Neural progenitor cell (in vitro differentiated cells): Measurements from ENCODE around the gene AATK.

ENCODE experiments used
- CTCF ChIP-seq: fragments of 200-600 bp; sonication (generic); IDR thresholded peaks from 2 replicates; pipeline ENCODE4 v1.5.1; 2017; ENCODE audit warnings: antibody characterized with exemption, mild to moderate bottlenecking
- EZH2 ChIP-seq: fragments of 200-600 bp; sonication (generic); IDR thresholded peaks from 2 replicates; pipeline ENCODE4 v1.6.1; 2017; ENCODE audit warnings: antibody characterized with exemption, mild to moderate bottlenecking, moderate library complexity

- TF ChIP-seq CTCF (no peak), EZH2 (no peak)
These were observed 55.5 kb downstream of the AATK start for GRCh38 chr17:81110488-81111040.
